ENCODE results near the gene ABCB9.
"Not testable (repeated sequence)": the region's sequence is repeated elsewhere in the genome, so short reads cannot be mapped to it uniquely, and the experiment has no call there.

The ABCB9 gene

GRCh38 chr12:122934722-122935121, 31.5 kb downstream of the ABCB9 start:
- DNase-seq, result no peak

GRCh38 chr12:122932207-122932606, 34.1 kb downstream of the ABCB9 start:
- no peak for DNase-seq

- no peak for DNase-seq
Measured at GRCh38 chr12:122929812-122930211, 36.5 kb downstream of the ABCB9 start.

GRCh38 chr12:122929148-122929538, 37.1 kb downstream of the ABCB9 start:
- no peak for DNase-seq

GRCh38 chr12:122928404-122929147, 37.7 kb downstream of the ABCB9 start:
- no peak for DNase-seq

GRCh38 chr12:122927756-122928403, 38.4 kb downstream of the ABCB9 start:
- DNase-seq, result no peak

GRCh38 chr12:122921917-122922316, 44.3 kb downstream of the ABCB9 start:
- no peak for DNase-seq

- no peak for DNase-seq
Measured at GRCh38 chr12:122920687-122921086, 45.6 kb downstream of the ABCB9 start.

- DNase-seq, result no peak
Measured at GRCh38 chr12:122918827-122919226, 47.4 kb downstream of the ABCB9 start.

GRCh38 chr12:122917507-122918121, 48.6 kb downstream of the ABCB9 start:
- no peak for DNase-seq

GRCh38 chr12:122909442-122910288, 56.6 kb downstream of the ABCB9 start:
- no peak for DNase-seq

- no peak for DNase-seq
Measured at GRCh38 chr12:122908915-122909314, 57.3 kb downstream of the ABCB9 start.

GRCh38 chr12:122905258-122905657, 61.0 kb downstream of the ABCB9 start:
- DNase-seq, result not testable (repeated sequence)

GRCh38 chr12:122903693-122904034, 62.6 kb downstream of the ABCB9 start:
- no peak for DNase-seq

- no peak for DNase-seq
Measured at GRCh38 chr12:122902854-122903692, 63.2 kb downstream of the ABCB9 start.

- DNase-seq, result no peak
Measured at GRCh38 chr12:122899887-122900286, 66.4 kb downstream of the ABCB9 start.

- DNase-seq, result no peak
Measured at GRCh38 chr12:122896662-122897061, 69.6 kb downstream of the ABCB9 start.

- DNase-seq, result peak; percentile 93
Measured at GRCh38 chr12:122895704-122896636, 70.3 kb downstream of the ABCB9 start, which contains the start of gene VPS37B. VPS37B (minus strand) TSS chr12:122896124; CDS start chr12:122896062, 62 bp downstream.

GRCh38 chr12:122895320-122895703, 71.0 kb downstream of the ABCB9 start:
- no peak for DNase-seq

- DNase-seq, result no peak
Measured at GRCh38 chr12:122894193-122895121, 71.8 kb downstream of the ABCB9 start.

Measured in central memory CD4-positive, alpha-beta T cell (primary cell).